Thyroid gland (tissue), 4 donors: ENCODE results near the gene ODF4. TPM values are rescaled to one million over a fixed set of nuclear protein-coding genes. Genes with fewer than 3 reads are reported as not detected.
"Not testable (repeated sequence)": the region's sequence is repeated elsewhere in the genome, so short reads cannot be mapped to it uniquely, and the experiment has no call there.

Source experiments
- DNase-seq, 2 donors: peaks; one replicate each; pipeline ENCODE4 v3.0.0-alpha.2; 2019
- H3K27ac ChIP-seq, 3 donors: fragments of 200-600 bp; sonication (generic); 1 replicate in 2 of 3; 2 replicates in 1 of 3; pipeline ENCODE4 v1.5.1; 2016 to 2019; ENCODE audit warnings: mild to moderate bottlenecking in 1 of 3, moderate library complexity in 1 of 3
- H3K27me3 ChIP-seq: fragments of 200-600 bp; sonication (generic); one replicate; pipeline ENCODE4 v1.5.1; 2019
- H3K36me3 ChIP-seq, 2 donors: fragments of 200-600 bp; sonication (generic); one replicate each; pipeline ENCODE4 v1.5.1; 2016 to 2019
- H3K4me1 ChIP-seq, 2 donors: fragments of 200-600 bp; sonication (generic); one replicate each; pipeline ENCODE4 v1.5.1; 2017 to 2019
- H3K4me3 ChIP-seq, 3 donors: fragments of 200-600 bp; sonication (generic); replicated peaks in 1 of 3; 1 replicate in 2 of 3; 2 replicates in 1 of 3; pipeline ENCODE4 v1.5.1; 2016; ENCODE audit warnings: mild to moderate bottlenecking in 1 of 3
- H3K9me3 ChIP-seq: fragments of 200-600 bp; sonication (generic); one replicate; pipeline ENCODE4 v1.5.1; 2017
- POLR2A ChIP-seq, 2 donors: fragments of 450-650 bp; IDR thresholded peaks; one replicate each; pipeline ENCODE4 v1.6.1; 2017; ENCODE audit warnings: antibody characterized with exemption in 2 of 2, mild to moderate bottlenecking in 2 of 2, moderate library complexity in 1 of 2
- WGBS, 2 donors: methylation state at CpG; one replicate each; pipeline ENCODE4 v1.1.5; 2017; 5-methylcytosine and 5-hydroxymethylcytosine counted together
- intact Hi-C: fragments of 100-400 bp; cut with DNase I; formaldehyde crosslinking; loops from one replicate; pipeline ENCODE4 v1.15.1; 2023
- total RNA-seq, 4 donors: library from RNA; depleted of rRNA; stranded (reverse); fragments of >200 nt; gene quantifications; one replicate each; pipeline ENCODE4 v1.2.3, GENCODE V29; 2016
- TF ChIP-seq, protein P1 (sequence below), 6 experiments: fragments of 200-600 bp in 3 of 6; fragments of 450-650 bp in 3 of 6; sonication (generic) in 3 of 6; IDR thresholded peaks; one replicate each; pipeline ENCODE4 v1.5.1; 2016 to 2019; ENCODE audit warnings: antibody characterized with exemption in 6 of 6, mild to moderate bottlenecking in 2 of 6, inconsistent platforms in 1 of 6, moderate library complexity in 1 of 6

Gene ODF4
- total RNA-seq, 4 donors from 2014 or later = not detected

DNA sequence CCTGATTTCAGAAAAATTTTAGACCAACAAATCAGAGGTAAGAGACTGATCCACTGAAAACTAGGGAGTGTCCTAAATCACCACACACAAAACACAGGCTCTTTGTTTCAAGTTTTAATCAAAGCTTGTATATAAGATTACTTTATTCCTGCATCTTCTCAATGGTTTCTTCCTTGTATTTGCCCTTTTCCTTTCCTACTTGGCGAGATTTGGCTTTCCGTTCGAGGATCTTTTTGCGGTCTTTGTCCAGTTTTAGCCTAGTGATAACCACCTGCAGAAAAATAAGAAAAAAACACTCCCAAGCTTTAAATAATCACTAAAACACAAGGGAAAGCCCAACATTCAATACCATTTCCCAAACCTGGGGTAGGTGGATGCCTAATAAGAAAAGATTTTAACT is 37.8 kb downstream of the ODF4 start:
- DNase-seq = no peak
- peaks cover 32 to 41% of the 10 kb centered on the region in 2 donors for H3K36me3 ChIP-seq
- TF ChIP-seq POLR2A (IDR thresholded peaks at IDR 0.05) = no peak
- TF ChIP-seq, protein P1, sequence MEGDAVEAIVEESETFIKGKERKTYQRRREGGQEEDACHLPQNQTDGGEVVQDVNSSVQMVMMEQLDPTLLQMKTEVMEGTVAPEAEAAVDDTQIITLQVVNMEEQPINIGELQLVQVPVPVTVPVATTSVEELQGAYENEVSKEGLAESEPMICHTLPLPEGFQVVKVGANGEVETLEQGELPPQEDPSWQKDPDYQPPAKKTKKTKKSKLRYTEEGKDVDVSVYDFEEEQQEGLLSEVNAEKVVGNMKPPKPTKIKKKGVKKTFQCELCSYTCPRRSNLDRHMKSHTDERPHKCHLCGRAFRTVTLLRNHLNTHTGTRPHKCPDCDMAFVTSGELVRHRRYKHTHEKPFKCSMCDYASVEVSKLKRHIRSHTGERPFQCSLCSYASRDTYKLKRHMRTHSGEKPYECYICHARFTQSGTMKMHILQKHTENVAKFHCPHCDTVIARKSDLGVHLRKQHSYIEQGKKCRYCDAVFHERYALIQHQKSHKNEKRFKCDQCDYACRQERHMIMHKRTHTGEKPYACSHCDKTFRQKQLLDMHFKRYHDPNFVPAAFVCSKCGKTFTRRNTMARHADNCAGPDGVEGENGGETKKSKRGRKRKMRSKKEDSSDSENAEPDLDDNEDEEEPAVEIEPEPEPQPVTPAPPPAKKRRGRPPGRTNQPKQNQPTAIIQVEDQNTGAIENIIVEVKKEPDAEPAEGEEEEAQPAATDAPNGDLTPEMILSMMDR (IDR thresholded peaks at IDR 0.05) = no peak
- intact Hi-C loops = no loop called here
- H3K27ac ChIP-seq = no peak overlapping the region
- 88 to 93% methylated on average over 4 of the region's 4 CpGs for WGBS, 2 donors
- peaks cover 23 to 35% of the 10 kb centered on the region in 2 donors for H3K4me1 ChIP-seq
- H3K27me3 ChIP-seq = no peaks in the 10 kb centered on the region
- no peak overlapping the region for H3K4me3 ChIP-seq
- H3K9me3 ChIP-seq = no peaks in the 10 kb centered on the region

DNA sequence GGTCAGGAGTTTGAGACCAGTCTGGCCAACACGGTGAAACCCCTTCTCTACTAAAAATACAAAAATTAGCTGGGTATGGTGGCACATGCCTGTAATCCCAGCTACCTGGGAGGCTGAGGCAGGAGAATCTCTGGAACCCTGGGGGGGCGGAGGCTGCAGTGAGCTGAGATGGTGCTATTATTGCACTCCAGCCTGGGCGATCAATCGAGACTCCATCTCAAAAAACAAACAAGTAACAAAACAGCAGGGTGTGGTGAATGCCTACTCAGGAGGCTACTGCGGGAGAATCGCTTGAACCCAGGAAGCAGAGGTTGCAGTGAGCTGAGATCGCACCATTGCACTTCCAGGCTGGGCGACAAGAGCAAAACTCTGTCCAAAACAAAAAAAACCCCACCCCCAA is 38.5 kb downstream of the ODF4 start:
- not testable (repeated sequence) for DNase-seq

DNA sequence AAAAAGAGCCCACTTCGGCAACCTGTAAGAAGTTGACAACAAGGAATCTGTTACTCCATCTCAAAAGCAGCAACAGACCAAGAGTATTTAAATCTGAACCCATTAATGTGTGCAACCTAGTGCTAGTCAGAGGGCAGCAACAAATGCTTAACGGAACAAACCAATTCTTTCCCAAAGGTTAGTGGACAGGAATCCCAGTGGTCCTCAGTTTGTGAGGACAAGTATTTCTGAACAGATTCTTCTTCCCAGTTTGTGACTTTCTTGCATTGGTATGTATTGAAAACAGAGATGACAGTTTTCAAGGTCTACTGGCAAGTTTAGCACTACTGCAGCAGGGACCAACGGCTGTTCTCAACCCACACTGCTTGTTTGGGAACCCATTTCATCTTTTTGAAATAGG is 40.4 kb downstream of the ODF4 start:
- TF ChIP-seq, protein P1 (IDR thresholded peaks at IDR 0.05) = no peak
- TF ChIP-seq POLR2A (IDR thresholded peaks at IDR 0.05) = no peak
- 77 to 79% methylated on average over 3 of the region's 3 CpGs for WGBS, 2 donors
- DNase-seq = no peak
- Histone ChIP-seq H3K27ac (no peak overlapping the region), H3K9me3 (no peaks in the 10 kb centered on the region), H3K4me1 (peaks cover 29 to 41% of the 10 kb centered on the region in 2 donors), H3K27me3 (no peaks in the 10 kb centered on the region), H3K4me3 (no peak overlapping the region), H3K36me3 (peaks cover 32 to 41% of the 10 kb centered on the region in 2 donors)
- intact Hi-C loops = no loop called here

More for the DNA sequence above, 38.5 kb downstream of the ODF4 start:
- H3K27ac ChIP-seq, intact Hi-C loops, H3K27me3 ChIP-seq, H3K9me3 ChIP-seq, H3K4me3 ChIP-seq: not testable (repeated sequence)
- Histone ChIP-seq H3K36me3 (peaks cover 32 to 41% of the 10 kb centered on the region in 2 donors), H3K4me1 (peaks cover 25 to 35% of the 10 kb centered on the region in 2 donors)
- WGBS, 2 donors = 89 to 90% methylated on average over 8 of the region's 8 CpGs

DNA sequence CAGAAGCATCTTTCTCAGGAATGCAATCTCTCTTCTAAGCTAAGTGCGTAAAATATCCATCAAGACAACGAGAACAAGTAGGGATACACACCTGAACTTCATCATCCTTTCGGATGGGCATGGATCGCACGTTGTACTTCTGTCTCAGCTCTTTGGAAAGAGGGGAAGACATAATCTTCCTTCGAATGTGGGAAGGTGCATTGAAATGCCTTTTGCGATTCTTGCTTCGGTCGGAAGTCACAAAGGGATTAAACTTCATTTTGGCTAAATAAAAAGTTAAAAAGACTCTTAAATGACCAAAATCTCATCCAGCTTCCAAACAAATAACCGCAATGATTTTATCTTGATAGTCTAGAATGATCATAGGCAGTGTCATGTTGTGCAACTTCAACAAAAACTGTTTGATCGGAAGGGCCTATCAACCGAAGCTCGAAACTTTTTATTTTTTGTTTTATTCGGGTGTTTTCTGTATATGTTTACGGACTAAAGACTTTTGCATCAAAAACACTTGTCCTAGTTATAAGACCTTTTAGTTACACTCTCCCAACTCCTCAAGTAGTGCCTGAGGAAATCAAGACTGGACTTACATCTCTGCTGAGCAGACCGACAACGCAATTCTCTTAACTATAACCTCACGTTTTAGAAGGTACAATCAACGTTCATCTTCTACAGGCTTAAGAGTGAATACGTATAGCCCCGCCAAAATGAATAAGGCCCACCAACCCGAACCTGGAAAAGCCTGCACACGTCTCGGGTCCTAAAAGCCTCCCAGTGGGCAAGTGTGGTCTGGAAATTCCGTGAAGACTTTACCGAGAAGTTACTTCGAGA is 42.6 kb downstream of the ODF4 start:
- Histone ChIP-seq H3K4me1 (peaks cover 20 to 25% of the 10 kb centered on the region in 2 donors), H3K36me3 (peaks cover 29 to 38% of the 10 kb centered on the region in 2 donors), H3K4me3 (peak overlapping the region; percentile 11 to 60 (median 27)), H3K27me3 (no peaks in the 10 kb centered on the region), H3K9me3 (no peaks in the 10 kb centered on the region), H3K27ac (peak overlapping the region in 2 of 3 donors; percentile 63 to 87)
- TF ChIP-seq, protein P1 (IDR thresholded peaks at IDR 0.05) = no peak
- no peak for TF ChIP-seq POLR2A (IDR thresholded peaks at IDR 0.05)
- 17% methylated on average over 27 of the region's 27 CpGs for WGBS, 2 donors
- DNase-seq = no peak
- intact Hi-C loops = no loop called here

DNA sequence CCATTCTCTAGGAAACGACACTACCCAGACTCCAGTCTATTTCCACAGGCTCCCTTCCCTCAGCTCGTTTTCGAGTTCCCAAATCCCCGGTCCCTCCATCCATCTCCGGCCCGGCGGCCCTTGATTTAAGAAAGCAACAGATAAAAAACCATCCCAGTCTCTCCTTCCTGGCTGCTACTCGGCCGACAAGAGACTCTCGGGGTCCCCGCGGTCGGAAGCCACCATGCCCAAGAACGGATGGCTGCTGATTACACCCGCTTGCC is 43.2 kb downstream of the ODF4 start:
- Histone ChIP-seq H3K4me1 (peaks cover 20 to 25% of the 10 kb centered on the region in 2 donors), H3K4me3 (peak overlapping the region; percentile 11 to 60 (median 27)), H3K36me3 (peaks cover 26 to 33% of the 10 kb centered on the region in 2 donors), H3K9me3 (no peaks in the 10 kb centered on the region), H3K27ac (peak overlapping the region in 2 of 3 donors; percentile 63 to 87), H3K27me3 (no peaks in the 10 kb centered on the region)
- TF ChIP-seq POLR2A (IDR thresholded peaks at IDR 0.05) = no peak
- TF ChIP-seq, protein P1 (IDR thresholded peaks at IDR 0.05) = no peak
- no peak for DNase-seq
- intact Hi-C loops = no loop called here
- 0 to 3% methylated on average over 15 of the region's 15 CpGs for WGBS, 2 donors
